Activated B cell treated with CpG ODN at 0.5 μM for 24 hours (primary cell): Measurements from ENCODE around the gene PLP1. TPM values are rescaled to one million over a fixed set of nuclear protein-coding genes. Genes with fewer than 3 reads are reported as not detected.

Experiments
- total RNA-seq: library from RNA; stranded (reverse); gene quantifications from 2 replicates; pipeline ENCODE4 v1.2.3, GENCODE V29; 2022

PLP1 gene
- total RNA-seq, 1 donor from 2014 or later = not detected

Other genes with a start within 250 kb of the PLP1 start
- 18.0 and 20.0 TPM in 2 replicates for gene TCEAL4, start 191.3 kb upstream of the PLP1 start, total RNA-seq
- 7.7 and 8.5 TPM in 2 replicates for gene TCEAL3, start 168.9 kb upstream of the PLP1 start, total RNA-seq
- gene TCEAL1, start 147.9 kb upstream of the PLP1 start, total RNA-seq = 10.4 TPM in 2 replicates
- gene MORF4L2, start 90.1 kb upstream of the PLP1 start, total RNA-seq = 89.2 and 111 TPM in 2 replicates
- not detected in 2 replicates for gene TMEM31, start 65.9 kb upstream of the PLP1 start, total RNA-seq
- 0.39 and 0.51 TPM in 2 replicates for gene RAB9B, start 55.4 kb downstream of the PLP1 start, total RNA-seq
- 9.6 and 9.8 TPM in 2 replicates for gene TMSB15B, start 185.8 kb downstream of the PLP1 start, total RNA-seq
- gene H2BW1, start 236.9 kb downstream of the PLP1 start, total RNA-seq = not detected in 2 replicates